NCI-H345 (cell line): ENCODE results near the gene NUDT2.

Source experiments
- DNase-seq: peaks from one replicate; lab custom pipeline; 2025; lab: John Stamatoyannopoulos, UW

The NUDT2 gene

GRCh38 chr9:34370970-34371880 is 41.9 kb downstream of the NUDT2 start:
- no peak for DNase-seq

- no peak for DNase-seq
Measured at GRCh38 chr9:34371886-34372466, 42.6 kb downstream of the NUDT2 start.

- DNase-seq = no peak
Measured at GRCh38 chr9:34372467-34373011, 43.2 kb downstream of the NUDT2 start.

GRCh38 chr9:34373749-34374148 is 44.4 kb downstream of the NUDT2 start:
- DNase-seq = no peak

- DNase-seq = no peak
Measured at GRCh38 chr9:34374339-34374738, 45.0 kb downstream of the NUDT2 start.

- DNase-seq = no peak
Measured at GRCh38 chr9:34374905-34375552, 45.7 kb downstream of the NUDT2 start.

GRCh38 chr9:34375901-34376595 is 46.7 kb downstream of the NUDT2 start:
- peak; percentile 38 for DNase-seq

GRCh38 chr9:34376596-34377403 is 47.4 kb downstream of the NUDT2 start, which contains the start of gene MYORG:
Gene MYORG (minus strand): TSS chr9:34376898. CDS start chr9:34372943, 3,955 bp downstream.
- DNase-seq = peak; percentile 99

- no peak for DNase-seq
Measured at GRCh38 chr9:34377404-34377746, 48.0 kb downstream of the NUDT2 start.

- no peak for DNase-seq
Measured at GRCh38 chr9:34378376-34379060, 49.1 kb downstream of the NUDT2 start.

- peak; percentile 89 for DNase-seq
Measured at GRCh38 chr9:34379334-34380033, 50.1 kb downstream of the NUDT2 start.

GRCh38 chr9:34380034-34380510 is 50.7 kb downstream of the NUDT2 start:
- peak; percentile 25 for DNase-seq

GRCh38 chr9:34380511-34381315 is 51.3 kb downstream of the NUDT2 start:
- peak; percentile 88 for DNase-seq

- peak; percentile 39 for DNase-seq
Measured at GRCh38 chr9:34381323-34381722, 52.0 kb downstream of the NUDT2 start.

- no peak for DNase-seq
Measured at GRCh38 chr9:34382054-34382453, 52.7 kb downstream of the NUDT2 start.

GRCh38 chr9:34382879-34383278 is 53.5 kb downstream of the NUDT2 start:
- DNase-seq = no peak

GRCh38 chr9:34383904-34384303 is 54.5 kb downstream of the NUDT2 start:
- DNase-seq = no peak

- no peak for DNase-seq
Measured at GRCh38 chr9:34384368-34385165, 55.2 kb downstream of the NUDT2 start.
